Panc1 (cell line): ENCODE results near the gene GRM7.

Experiments used
- CTCF ChIP-seq: fragments of 450-650 bp; IDR thresholded peaks from 2 replicates; pipeline ENCODE4 v1.5.1; 2017; ENCODE audit warnings: mild to moderate bottlenecking
- POLR2AphosphoS5 ChIP-seq: IDR thresholded peaks from 2 replicates; pipeline ENCODE4 v1.6.1; 2012; ENCODE audit warnings: mild to moderate bottlenecking, low read depth, low read length, moderate library complexity
- SIN3A ChIP-seq: IDR thresholded peaks from 2 replicates; pipeline ENCODE4 v1.6.1; 2012; ENCODE audit warnings: low read depth, mild to moderate bottlenecking, low read length, moderate library complexity, borderline replicate concordance; ENCODE audit not compliant: insufficient read depth

- no peak for TF ChIP-seq CTCF
- no peak for TF ChIP-seq POLR2AphosphoS5
- TF ChIP-seq SIN3A = no peak
These were observed at the start of gene GRM7 for GRCh38 chr3:6860954-6861624.
